HEK293 (cell line): ENCODE results near the gene INKA2.

ENCODE experiments used
- CTCF ChIA-PET: fragments of 350-600 bp; formaldehyde crosslinking; extraction: SDS; loops from one replicate; lab custom pipeline; 2021; ENCODE audit warnings: antibody characterized with exemption; lab: Yijun Ruan, JAX
- POLR2A ChIA-PET: fragments of 300-600 bp; formaldehyde crosslinking; extraction: SDS; loops from one replicate; lab custom pipeline; 2020; ENCODE audit warnings: antibody characterized with exemption, inconsistent platforms; lab: Yijun Ruan, JAX
- H3K27ac ChIP-seq: fragments of 200-500 bp; sonication (Bioruptor generic); 2 replicates; pipeline ENCODE4 v1.5.1; 2014; ENCODE audit warnings: low read depth, low read length, control low read depth, inconsistent platforms; ENCODE audit errors: extremely low read depth
- H3K36me3 ChIP-seq, 2 experiments: fragments of 200-500 bp in 1 of 2; sonication (Bioruptor generic) in 1 of 2; 1 replicate in 1 of 2; 2 replicates in 1 of 2; pipeline ENCODE4 v1.5.1; 2014 to 2017; ENCODE audit warnings: inconsistent platforms in 2 of 2, low read length in 2 of 2; ENCODE audit not compliant: control insufficient read depth in 2 of 2, insufficient read depth in 1 of 2
- H3K4me1 ChIP-seq: fragments of 200-500 bp; sonication (Bioruptor generic); 2 replicates; pipeline ENCODE4 v1.5.1; 2014; ENCODE audit warnings: mild to moderate bottlenecking, low read length, inconsistent platforms; ENCODE audit not compliant: control insufficient read depth, insufficient read depth
- H3K4me3 ChIP-seq: 2 replicates; pipeline ENCODE4 v1.5.1; 2011; ENCODE audit warnings: low read depth, mild to moderate bottlenecking, control low read depth, low read length, moderate library complexity
- H3K9me3 ChIP-seq: fragments of 200-500 bp; sonication (Bioruptor generic); 2 replicates; pipeline ENCODE4 v1.5.1; 2014; ENCODE audit warnings: low read depth, low read length, inconsistent platforms; ENCODE audit not compliant: control insufficient read depth, insufficient read depth
- GLIS1 ChIP-seq: fragments of 450-650 bp; formaldehyde crosslinking; IDR thresholded peaks from 2 replicates; pipeline ENCODE4 v1.5.1; 2016; ENCODE audit warnings: missing biosample characterization, missing genetic modification characterization
- HOXC10 ChIP-seq: sonication (generic); formaldehyde crosslinking; IDR thresholded peaks from 2 replicates; pipeline ENCODE4 v1.8.1; 2023; ENCODE audit warnings: mild to moderate bottlenecking, missing genetic modification reagents
- SETDB1 ChIP-seq: IDR thresholded peaks from one replicate; pipeline ENCODE4 v1.6.1; 2017; ENCODE audit warnings: mild to moderate bottlenecking, low read length, moderate library complexity, mixed read lengths; ENCODE audit not compliant: insufficient read length
- SP3 ChIP-seq: fragments of 450-650 bp; formaldehyde crosslinking; IDR thresholded peaks from 2 replicates; pipeline ENCODE4 v1.5.1; 2016; ENCODE audit warnings: missing biosample characterization, missing genetic modification characterization
- SP7 ChIP-seq: fragments of 450-650 bp; formaldehyde crosslinking; IDR thresholded peaks from 2 replicates; pipeline ENCODE4 v1.5.1; 2016; ENCODE audit warnings: missing biosample characterization, missing genetic modification characterization
- ZFHX2 ChIP-seq: fragments of 450-650 bp; formaldehyde crosslinking; conservative IDR thresholded peaks from 2 replicates; pipeline ENCODE4 v1.5.1; 2016; ENCODE audit warnings: missing biosample characterization, missing genetic modification characterization
- ZNF10 ChIP-seq: fragments of 450-650 bp; formaldehyde crosslinking; IDR thresholded peaks from 2 replicates; pipeline ENCODE4 v1.5.1; 2017; ENCODE audit warnings: missing biosample characterization, missing genetic modification characterization
- ZNF558 ChIP-seq: fragments of 450-650 bp; formaldehyde crosslinking; IDR thresholded peaks from 2 replicates; pipeline ENCODE4 v1.5.1; 2016; ENCODE audit warnings: missing biosample characterization, missing genetic modification characterization
- ZNF600 ChIP-seq: fragments of 450-650 bp; formaldehyde crosslinking; IDR thresholded peaks from 2 replicates; pipeline ENCODE4 v1.5.1; 2016; ENCODE audit warnings: missing biosample characterization, missing genetic modification characterization
- ZNF768 ChIP-seq: fragments of 450-650 bp; formaldehyde crosslinking; IDR thresholded peaks from 2 replicates; pipeline ENCODE4 v1.5.1; 2018; ENCODE audit warnings: missing biosample characterization, mild to moderate bottlenecking, missing genetic modification characterization
- ZNF777 ChIP-seq: fragments of 450-650 bp; formaldehyde crosslinking; IDR thresholded peaks from 2 replicates; pipeline ENCODE4 v1.5.1; 2017; ENCODE audit warnings: missing biosample characterization, missing genetic modification characterization, borderline replicate concordance
- TF ChIP-seq, protein P1 (sequence below): fragments of 450-650 bp; formaldehyde crosslinking; IDR thresholded peaks from 2 replicates; pipeline ENCODE4 v1.5.1; 2017; ENCODE audit warnings: missing biosample characterization, missing genetic modification characterization
- TF ChIP-seq, protein P2 (sequence below): fragments of 450-650 bp; formaldehyde crosslinking; IDR thresholded peaks from 2 replicates; pipeline ENCODE4 v1.5.1; 2016; ENCODE audit warnings: missing biosample characterization, missing genetic modification characterization
- TF ChIP-seq, protein P3 (sequence below): fragments of 450-650 bp; formaldehyde crosslinking; IDR thresholded peaks from 2 replicates; pipeline ENCODE4 v1.5.1; 2016; ENCODE audit warnings: missing biosample characterization, missing genetic modification characterization
- TF ChIP-seq, protein P4 (sequence below): IDR thresholded peaks from 2 replicates; pipeline ENCODE4 v1.6.1; 2011; ENCODE audit warnings: mild to moderate bottlenecking, low read depth, low read length, borderline replicate concordance
- TF ChIP-seq, protein P5 (sequence below): fragments of 450-650 bp; formaldehyde crosslinking; IDR thresholded peaks from 2 replicates; pipeline ENCODE4 v1.5.1; 2016; ENCODE audit warnings: missing biosample characterization, missing genetic modification characterization
- TF ChIP-seq, protein P6 (sequence below): fragments of 450-650 bp; formaldehyde crosslinking; IDR thresholded peaks from 2 replicates; pipeline ENCODE4 v1.5.1; 2016; ENCODE audit warnings: missing biosample characterization, missing genetic modification characterization

The INKA2 gene

DNA sequence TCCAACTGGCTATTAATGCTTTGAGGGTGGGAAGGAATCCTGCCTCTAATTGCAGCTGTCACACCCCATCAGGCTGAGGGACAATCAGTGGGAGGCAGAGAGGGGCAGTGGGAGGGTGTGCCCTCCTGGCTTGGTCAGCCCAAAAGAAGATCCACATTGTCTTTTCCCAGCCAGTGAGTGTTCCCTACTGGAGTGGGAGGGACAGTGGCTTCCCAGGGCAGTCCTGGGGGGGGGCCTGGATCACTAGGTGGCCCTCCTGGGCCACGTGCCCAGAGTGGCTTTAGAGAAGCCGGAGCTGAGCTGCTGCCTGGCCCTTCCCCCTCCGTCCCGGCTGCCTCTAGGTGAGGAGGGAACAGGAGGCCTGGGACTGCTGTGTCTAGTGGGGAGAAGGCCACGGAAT lies 14.0 kb downstream of the INKA2 start (continued):
- TF ChIP-seq, protein P1, sequence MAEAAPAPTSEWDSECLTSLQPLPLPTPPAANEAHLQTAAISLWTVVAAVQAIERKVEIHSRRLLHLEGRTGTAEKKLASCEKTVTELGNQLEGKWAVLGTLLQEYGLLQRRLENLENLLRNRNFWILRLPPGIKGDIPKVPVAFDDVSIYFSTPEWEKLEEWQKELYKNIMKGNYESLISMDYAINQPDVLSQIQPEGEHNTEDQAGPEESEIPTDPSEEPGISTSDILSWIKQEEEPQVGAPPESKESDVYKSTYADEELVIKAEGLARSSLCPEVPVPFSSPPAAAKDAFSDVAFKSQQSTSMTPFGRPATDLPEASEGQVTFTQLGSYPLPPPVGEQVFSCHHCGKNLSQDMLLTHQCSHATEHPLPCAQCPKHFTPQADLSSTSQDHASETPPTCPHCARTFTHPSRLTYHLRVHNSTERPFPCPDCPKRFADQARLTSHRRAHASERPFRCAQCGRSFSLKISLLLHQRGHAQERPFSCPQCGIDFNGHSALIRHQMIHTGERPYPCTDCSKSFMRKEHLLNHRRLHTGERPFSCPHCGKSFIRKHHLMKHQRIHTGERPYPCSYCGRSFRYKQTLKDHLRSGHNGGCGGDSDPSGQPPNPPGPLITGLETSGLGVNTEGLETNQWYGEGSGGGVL (tag by site-specific recombination) = peak; percentile 35; the same call in 1 of the 2 replicates
- TF ChIP-seq SP7 (tag by site-specific recombination) = peak; percentile 71
- TF ChIP-seq, protein P2, sequence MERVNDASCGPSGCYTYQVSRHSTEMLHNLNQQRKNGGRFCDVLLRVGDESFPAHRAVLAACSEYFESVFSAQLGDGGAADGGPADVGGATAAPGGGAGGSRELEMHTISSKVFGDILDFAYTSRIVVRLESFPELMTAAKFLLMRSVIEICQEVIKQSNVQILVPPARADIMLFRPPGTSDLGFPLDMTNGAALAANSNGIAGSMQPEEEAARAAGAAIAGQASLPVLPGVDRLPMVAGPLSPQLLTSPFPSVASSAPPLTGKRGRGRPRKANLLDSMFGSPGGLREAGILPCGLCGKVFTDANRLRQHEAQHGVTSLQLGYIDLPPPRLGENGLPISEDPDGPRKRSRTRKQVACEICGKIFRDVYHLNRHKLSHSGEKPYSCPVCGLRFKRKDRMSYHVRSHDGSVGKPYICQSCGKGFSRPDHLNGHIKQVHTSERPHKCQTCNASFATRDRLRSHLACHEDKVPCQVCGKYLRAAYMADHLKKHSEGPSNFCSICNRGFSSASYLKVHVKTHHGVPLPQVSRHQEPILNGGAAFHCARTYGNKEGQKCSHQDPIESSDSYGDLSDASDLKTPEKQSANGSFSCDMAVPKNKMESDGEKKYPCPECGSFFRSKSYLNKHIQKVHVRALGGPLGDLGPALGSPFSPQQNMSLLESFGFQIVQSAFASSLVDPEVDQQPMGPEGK (tag by site-specific recombination) = peak; percentile 59; the same call in 1 of the 2 replicates
- no peak for TF ChIP-seq ZNF10
- TF ChIP-seq, protein P3, sequence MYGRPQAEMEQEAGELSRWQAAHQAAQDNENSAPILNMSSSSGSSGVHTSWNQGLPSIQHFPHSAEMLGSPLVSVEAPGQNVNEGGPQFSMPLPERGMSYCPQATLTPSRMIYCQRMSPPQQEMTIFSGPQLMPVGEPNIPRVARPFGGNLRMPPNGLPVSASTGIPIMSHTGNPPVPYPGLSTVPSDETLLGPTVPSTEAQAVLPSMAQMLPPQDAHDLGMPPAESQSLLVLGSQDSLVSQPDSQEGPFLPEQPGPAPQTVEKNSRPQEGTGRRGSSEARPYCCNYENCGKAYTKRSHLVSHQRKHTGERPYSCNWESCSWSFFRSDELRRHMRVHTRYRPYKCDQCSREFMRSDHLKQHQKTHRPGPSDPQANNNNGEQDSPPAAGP (tag by site-specific recombination) = 0 out of 2 replicates have a peak, but pooled peaks have one; percentile 27
- TF ChIP-seq ZNF777 (tag by site-specific recombination) = no peak
- TF ChIP-seq, protein P4, sequence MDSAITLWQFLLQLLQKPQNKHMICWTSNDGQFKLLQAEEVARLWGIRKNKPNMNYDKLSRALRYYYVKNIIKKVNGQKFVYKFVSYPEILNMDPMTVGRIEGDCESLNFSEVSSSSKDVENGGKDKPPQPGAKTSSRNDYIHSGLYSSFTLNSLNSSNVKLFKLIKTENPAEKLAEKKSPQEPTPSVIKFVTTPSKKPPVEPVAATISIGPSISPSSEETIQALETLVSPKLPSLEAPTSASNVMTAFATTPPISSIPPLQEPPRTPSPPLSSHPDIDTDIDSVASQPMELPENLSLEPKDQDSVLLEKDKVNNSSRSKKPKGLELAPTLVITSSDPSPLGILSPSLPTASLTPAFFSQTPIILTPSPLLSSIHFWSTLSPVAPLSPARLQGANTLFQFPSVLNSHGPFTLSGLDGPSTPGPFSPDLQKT = no peak
- TF ChIP-seq GLIS1 (tag by site-specific recombination) = peak; percentile 91
- TF ChIP-seq ZFHX2 (tag by site-specific recombination) = peak; percentile 67
- TF ChIP-seq SP3 = no peak
- TF ChIP-seq SETDB1 = no peak

DNA sequence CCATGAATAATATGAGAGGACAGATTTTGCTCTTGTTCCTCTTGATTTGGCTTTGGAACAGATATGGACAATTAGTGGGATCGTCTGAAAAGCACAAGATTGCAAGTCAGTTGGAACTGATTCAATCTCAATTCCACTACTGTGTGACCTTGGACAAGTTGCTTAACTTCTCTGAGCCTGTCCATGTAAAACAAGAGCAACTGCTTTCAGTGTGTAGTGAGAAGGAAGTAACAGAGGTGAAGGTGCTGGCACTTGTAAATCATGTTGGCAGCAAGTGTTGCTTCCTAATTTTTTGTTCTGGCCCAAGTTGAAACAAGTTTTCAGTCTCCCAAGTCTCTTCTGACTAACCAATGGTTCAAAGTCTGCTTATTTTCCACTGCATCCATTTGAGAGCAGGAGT lies 15.3 kb downstream of the INKA2 start:
- CTCF ChIA-PET = no interaction called here

DNA sequence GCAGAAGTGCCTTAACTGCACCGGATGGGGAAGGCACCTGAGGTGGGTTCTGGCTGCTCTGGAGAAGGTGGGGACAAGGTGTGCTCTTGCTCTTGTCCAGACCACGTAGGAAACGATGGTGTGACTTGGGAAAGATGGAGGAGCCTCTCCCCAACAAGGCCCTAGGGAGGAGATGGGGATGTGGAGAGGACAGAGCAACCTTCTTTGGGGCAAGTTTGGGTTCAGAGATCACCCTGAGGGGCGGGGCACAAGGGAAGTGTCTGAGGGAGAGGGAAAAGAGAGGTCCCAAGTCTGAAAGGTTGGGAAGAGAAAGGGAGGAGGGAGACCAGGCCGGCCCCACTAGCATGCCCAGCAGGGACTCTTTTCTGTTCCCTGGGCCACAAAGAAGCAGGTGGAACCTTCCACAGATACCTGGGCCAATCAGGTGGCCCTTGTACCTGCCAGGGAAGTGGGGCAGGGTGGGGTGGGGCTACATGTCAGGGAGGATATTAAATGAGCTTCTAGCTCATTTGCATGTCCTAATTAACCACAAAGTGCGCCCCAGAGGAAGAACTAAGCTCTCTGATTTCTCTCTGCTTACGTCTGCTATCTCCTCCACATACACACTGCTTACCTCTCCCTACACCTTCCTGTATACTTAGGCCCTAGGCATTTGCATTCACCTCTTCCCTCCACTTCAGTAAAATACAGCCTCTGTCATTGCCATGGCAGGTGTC lies 15.9 kb downstream of the INKA2 start:
- POLR2A ChIA-PET = no interaction called here

More for the DNA sequence above, 15.3 kb downstream of the INKA2 start:
- POLR2A ChIA-PET = interaction anchor here (0.6 kb wide), 1 partner anchor 800 kb away, joined by 3 read pairs; no protein-coding TSS in a partner anchor
- TF ChIP-seq HOXC10 (CRISPR knock-in tag) = no peak
- no peak for TF ChIP-seq ZNF558 (tag by site-specific recombination)
- peak; percentile 95 for TF ChIP-seq ZNF768
- TF ChIP-seq, protein P5, sequence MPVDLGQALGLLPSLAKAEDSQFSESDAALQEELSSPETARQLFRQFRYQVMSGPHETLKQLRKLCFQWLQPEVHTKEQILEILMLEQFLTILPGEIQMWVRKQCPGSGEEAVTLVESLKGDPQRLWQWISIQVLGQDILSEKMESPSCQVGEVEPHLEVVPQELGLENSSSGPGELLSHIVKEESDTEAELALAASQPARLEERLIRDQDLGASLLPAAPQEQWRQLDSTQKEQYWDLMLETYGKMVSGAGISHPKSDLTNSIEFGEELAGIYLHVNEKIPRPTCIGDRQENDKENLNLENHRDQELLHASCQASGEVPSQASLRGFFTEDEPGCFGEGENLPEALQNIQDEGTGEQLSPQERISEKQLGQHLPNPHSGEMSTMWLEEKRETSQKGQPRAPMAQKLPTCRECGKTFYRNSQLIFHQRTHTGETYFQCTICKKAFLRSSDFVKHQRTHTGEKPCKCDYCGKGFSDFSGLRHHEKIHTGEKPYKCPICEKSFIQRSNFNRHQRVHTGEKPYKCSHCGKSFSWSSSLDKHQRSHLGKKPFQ = no peak
- Histone ChIP-seq H3K4me1 (no peaks in the 10 kb centered on the region), H3K36me3 (no peaks in the 10 kb centered on the region), H3K27ac (no peak overlapping the region), H3K4me3 (no peak overlapping the region), H3K9me3 (no peaks in the 10 kb centered on the region)

More for the DNA sequence above, 15.9 kb downstream of the INKA2 start:
- Histone ChIP-seq H3K4me1 (no peaks in the 10 kb centered on the region), H3K4me3 (no peak overlapping the region), H3K9me3 (no peaks in the 10 kb centered on the region), H3K36me3 (no peaks in the 10 kb centered on the region), H3K27ac (no peak overlapping the region)
- TF ChIP-seq ZNF600 (tag by site-specific recombination) (0 out of 2 replicates have a peak, but pooled peaks have one; percentile 11), SP3 (no peak)
- TF ChIP-seq, protein P6, sequence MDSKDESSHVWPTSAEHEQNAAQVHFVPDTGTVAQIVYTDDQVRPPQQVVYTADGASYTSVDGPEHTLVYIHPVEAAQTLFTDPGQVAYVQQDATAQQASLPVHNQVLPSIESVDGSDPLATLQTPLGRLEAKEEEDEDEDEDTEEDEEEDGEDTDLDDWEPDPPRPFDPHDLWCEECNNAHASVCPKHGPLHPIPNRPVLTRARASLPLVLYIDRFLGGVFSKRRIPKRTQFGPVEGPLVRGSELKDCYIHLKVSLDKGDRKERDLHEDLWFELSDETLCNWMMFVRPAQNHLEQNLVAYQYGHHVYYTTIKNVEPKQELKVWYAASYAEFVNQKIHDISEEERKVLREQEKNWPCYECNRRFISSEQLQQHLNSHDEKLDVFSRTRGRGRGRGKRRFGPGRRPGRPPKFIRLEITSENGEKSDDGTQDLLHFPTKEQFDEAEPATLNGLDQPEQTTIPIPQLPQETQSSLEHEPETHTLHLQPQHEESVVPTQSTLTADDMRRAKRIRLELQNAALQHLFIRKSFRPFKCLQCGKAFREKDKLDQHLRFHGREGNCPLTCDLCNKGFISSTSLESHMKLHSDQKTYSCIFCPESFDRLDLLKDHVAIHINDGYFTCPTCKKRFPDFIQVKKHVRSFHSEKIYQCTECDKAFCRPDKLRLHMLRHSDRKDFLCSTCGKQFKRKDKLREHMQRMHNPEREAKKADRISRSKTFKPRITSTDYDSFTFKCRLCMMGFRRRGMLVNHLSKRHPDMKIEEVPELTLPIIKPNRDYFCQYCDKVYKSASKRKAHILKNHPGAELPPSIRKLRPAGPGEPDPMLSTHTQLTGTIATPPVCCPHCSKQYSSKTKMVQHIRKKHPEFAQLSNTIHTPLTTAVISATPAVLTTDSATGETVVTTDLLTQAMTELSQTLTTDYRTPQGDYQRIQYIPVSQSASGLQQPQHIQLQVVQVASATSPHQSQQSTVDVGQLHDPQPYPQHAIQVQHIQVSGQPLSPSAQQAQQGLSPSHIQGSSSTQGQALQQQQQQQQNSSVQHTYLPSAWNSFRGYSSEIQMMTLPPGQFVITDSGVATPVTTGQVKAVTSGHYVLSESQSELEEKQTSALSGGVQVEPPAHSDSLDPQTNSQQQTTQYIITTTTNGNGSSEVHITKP (tag by site-specific recombination) = 0 out of 2 replicates have a peak, but pooled peaks have one; percentile 26
- CTCF ChIA-PET = interaction anchor here (0.9 kb wide), 1 partner anchor 8 kb away, joined by 4 read pairs; no protein-coding TSS in a partner anchor
